K562 (cell line): ENCODE data around the gene ASRGL1. TPM values are rescaled to one million over a fixed set of nuclear protein-coding genes. Genes with fewer than 3 reads are reported as not detected.
"Not testable (repeated sequence)": the region's sequence is repeated elsewhere in the genome, so short reads cannot be mapped to it uniquely, and the experiment has no call there.

Source experiments
- ATF1 ChIP-seq, 2 experiments: fragments of 450-650 bp in 1 of 2; IDR thresholded peaks; 2 replicates each; pipeline ENCODE4 v1.6.1; 2016; ENCODE audit warnings: missing compliant biosample characterization in 1 of 2, missing genetic modification characterization in 1 of 2
- BCOR ChIP-seq: fragments of 450-650 bp; IDR thresholded peaks from 2 replicates; pipeline ENCODE4 v1.6.1; 2016
- CC2D1A ChIP-seq: fragments of 450-650 bp; IDR thresholded peaks from 2 replicates; pipeline ENCODE4 v1.6.1; 2017; ENCODE audit warnings: mild to moderate bottlenecking
- DMBX1 ChIP-seq: fragments of 250-450 bp; sonication (Bioruptor Pico); IDR thresholded peaks from 2 replicates; pipeline ENCODE4 v1.8.0; 2022; ENCODE audit warnings: inconsistent platforms, mild to moderate bottlenecking, moderate library complexity, borderline replicate concordance
- FOXK1 ChIP-seq: sonication (generic); formaldehyde crosslinking; IDR thresholded peaks from 2 replicates; pipeline ENCODE4 v1.8.0; 2022; ENCODE audit warnings: missing genetic modification reagents, mild to moderate bottlenecking, borderline replicate concordance
- FOXM1 ChIP-seq, 2 experiments: fragments of 450-650 bp in 1 of 2; sonication (generic) in 1 of 2; formaldehyde crosslinking in 1 of 2; IDR thresholded peaks; 2 replicates each; pipeline versions ENCODE4 v1.6.1 to v1.9.0; 2017 to 2022; ENCODE audit warnings: low read depth in 2 of 2, mild to moderate bottlenecking in 2 of 2, missing genetic modification reagents in 1 of 2, moderate library complexity in 1 of 2
- FOXP1 ChIP-seq: sonication (generic); formaldehyde crosslinking; IDR thresholded peaks from 2 replicates; pipeline ENCODE4 v1.8.0; 2022; ENCODE audit warnings: mild to moderate bottlenecking, missing genetic modification reagents
- KLF16 ChIP-seq: IDR thresholded peaks from 2 replicates; pipeline ENCODE4 v1.6.1; 2016; ENCODE audit warnings: antibody characterized with exemption
- KLF6 ChIP-seq: fragments of 250-450 bp; sonication (Bioruptor Pico); IDR thresholded peaks from 2 replicates; pipeline ENCODE4 v1.4.0; 2020; ENCODE audit warnings: mild to moderate bottlenecking, moderate library complexity, borderline replicate concordance
- MAFG ChIP-seq: fragments of 450-650 bp; conservative IDR thresholded peaks from 2 replicates; pipeline ENCODE4 v1.6.1; 2016; ENCODE audit warnings: missing genetic modification characterization, missing compliant biosample characterization
- MEIS2 ChIP-seq: fragments of 450-650 bp; IDR thresholded peaks from 2 replicates; pipeline ENCODE4 v1.6.1; 2014; ENCODE audit warnings: mild to moderate bottlenecking; ENCODE audit not compliant: partially characterized antibody
- MTA2 ChIP-seq: fragments of 450-650 bp; IDR thresholded peaks from 2 replicates; pipeline ENCODE4 v1.6.1; 2016; ENCODE audit warnings: low read depth
- NCOA1 ChIP-seq: fragments of 450-650 bp; IDR thresholded peaks from 2 replicates; pipeline ENCODE4 v1.6.1; 2016; ENCODE audit warnings: low read depth
- PBX2 ChIP-seq, 2 experiments: IDR thresholded peaks in 1 of 2; conservative IDR thresholded peaks in 1 of 2; 2 replicates each; pipeline ENCODE4 v1.6.1; 2016; ENCODE audit warnings: low read depth in 2 of 2, mild to moderate bottlenecking in 1 of 2, missing compliant biosample characterization in 1 of 2, missing genetic modification characterization in 1 of 2, moderate library complexity in 1 of 2
- PHB2 ChIP-seq: fragments of 450-650 bp; IDR thresholded peaks from 2 replicates; pipeline ENCODE4 v1.6.1; 2017; ENCODE audit warnings: low read depth
- PML ChIP-seq: IDR thresholded peaks from 2 replicates; pipeline ENCODE4 v1.6.1; 2012; ENCODE audit warnings: low read length, inconsistent platforms
- SMARCA4 ChIP-seq: fragments of 450-650 bp; IDR thresholded peaks from 2 replicates; pipeline ENCODE4 v1.6.1; 2016
- TRIM24 ChIP-seq, 2 experiments: fragments of 450-650 bp; IDR thresholded peaks; 2 replicates each; pipeline ENCODE4 v1.6.1; 2016
- ZBTB12 ChIP-seq: fragments of 250-450 bp; sonication (Bioruptor Pico); IDR thresholded peaks from 2 replicates; pipeline ENCODE4 v1.4.0; 2020
- ZNF639 ChIP-seq, 2 experiments: fragments of 200-800 bp in 1 of 2; sonication (Bioruptor generic) in 1 of 2; sonication (generic) in 1 of 2; formaldehyde crosslinking in 1 of 2; IDR thresholded peaks in 1 of 2; conservative IDR thresholded peaks in 1 of 2; 2 replicates each; pipeline versions ENCODE4 v1.5.0 to v1.6.1; 2016 to 2020; ENCODE audit warnings: missing compliant biosample characterization in 1 of 2, missing genetic modification characterization in 1 of 2, missing genetic modification reagents in 1 of 2
- ZNF766 ChIP-seq: fragments of 200-800 bp; sonication (Bioruptor generic); conservative IDR thresholded peaks from 2 replicates; pipeline ENCODE4 v1.6.1; 2016; ENCODE audit warnings: missing genetic modification characterization, missing compliant biosample characterization
- polyA plus RNA-seq, 8 experiments: library from polyadenylated mRNA; depleted of rRNA in 4 of 8; stranded (reverse) in 5 of 8; unstranded in 3 of 8; fragments of >200 nt; fragmentation: Nextera tagmentation in 2 of 8; fragmentation: Illumina TruSeq in 1 of 8; extraction: Ambion mirVana in 2 of 8; extraction: Trizol in 1 of 8; gene quantifications; 2 replicates each; pipeline versions ENCODE4 v1.2.1 to v1.2.3, GENCODE V29; 2011 to 2014; ENCODE audit warnings: inconsistent platforms in 1 of 8, missing spikeins in 1 of 8
- total RNA-seq, 7 experiments: library from RNA; depleted of rRNA in 6 of 7; stranded (reverse); fragments of >200 nt in 6 of 7; fragmentation: Illumina TruSeq in 2 of 7; extraction: Trizol in 2 of 7; gene quantifications; 2 replicates each; pipeline versions ENCODE4 v1.2.1 to v1.2.3, GENCODE V29; 2011 to 2021; ENCODE audit warnings: low replicate concordance in 1 of 7

ASRGL1 gene
- total and polyA plus RNA-seq, 9 of the 15 experiments (the other 6 are each of a cell fraction or from before 2014, with no cell fraction given), result 3.1 to 23.0 (median 11.2) TPM

- peak; percentile 80 for TF ChIP-seq BCOR
- peak; percentile 34; the same call in 1 of the 2 replicates for TF ChIP-seq ZBTB12 (CRISPR knock-in tag)
- TF ChIP-seq SMARCA4, result peak; percentile 94
- not testable (repeated sequence) for TF ChIP-seq ATF1 (CRISPR knock-in tag; IDR thresholded peaks at IDR 0.05); FOXM1 (CRISPR knock-in tag; IDR thresholded peaks at IDR 0.05; ENCODE audit: low read depth); PBX2 (CRISPR knock-in tag; IDR thresholded peaks at IDR 0.05; ENCODE audit: low read depth)
- peak; percentile 53; the same call in 1 of the 2 replicates for TF ChIP-seq ATF1 (tag; IDR thresholded peaks at IDR 0.05)
- TF ChIP-seq MTA2, result peak; percentile 94
- peak; percentile 77 for TF ChIP-seq ZNF766
- peak; percentile 90 for TF ChIP-seq DMBX1 (CRISPR knock-in tag)
- TF ChIP-seq FOXK1 (CRISPR knock-in tag), result 0 out of 2 replicates have a peak, but pooled peaks have one; percentile 31
- TF ChIP-seq KLF6, result peak; percentile 51; the same call in 1 of the 2 replicates
- TF ChIP-seq MAFG (tag), result peak; percentile 19; the same call in 1 of the 2 replicates
- TF ChIP-seq CC2D1A, result peak; percentile 93; the same call in 1 of the 2 replicates
- peak; percentile 92 for TF ChIP-seq PML
- TF ChIP-seq FOXP1, result peak; percentile 70; the same call in 1 of the 2 replicates
- peak; percentile 95 for TF ChIP-seq MEIS2
- TF ChIP-seq KLF16, result peak; percentile 94
- TF ChIP-seq FOXM1 (IDR thresholded peaks at IDR 0.05; ENCODE audit: low read depth), result peak; percentile 89
- TF ChIP-seq NCOA1, result peak; percentile 73; the same call in 1 of the 2 replicates
- TF ChIP-seq PBX2 (tag; conservative IDR thresholded peaks at IDR 0.05; ENCODE audit: low read depth), result peak; percentile 87
- TF ChIP-seq PHB2, result peak; percentile 83; the same call in 1 of the 2 replicates
- peak; percentile 89 to 94 for TF ChIP-seq TRIM24 (IDR thresholded peaks at IDR 0.05)
- 0 out of 4 replicates have a peak, but pooled peaks of 1 of the 2 experiments have one; percentile 33 for TF ChIP-seq ZNF639 (CRISPR knock-in tag; conservative IDR thresholded peaks at IDR 0.05 in 1 of 2, IDR thresholded peaks at IDR 0.05 in 1 of 2)
Measured at GRCh38 chr11:62368861-62369477, 31.7 kb downstream of the ASRGL1 start (continued).
